Right cardiac atrium (tissue), 5 donors: ENCODE results near the gene PHACTR2. TPM values are rescaled to one million over a fixed set of nuclear protein-coding genes. Genes with fewer than 3 reads are reported as not detected.
"Not testable (repeated sequence)": the region's sequence is repeated elsewhere in the genome, so short reads cannot be mapped to it uniquely, and the experiment has no call there.

Experiments
- ATAC-seq, 2 donors: fragments of 200-7000 bp; cut with Tn5 transposase; one replicate each; pipeline versions ENCODE4 v1.8.0 to v1.9.1; 2020; ENCODE audit warnings: moderate library complexity in 2 of 2, mild to moderate bottlenecking in 1 of 2
- DNase-seq, 3 donors: peaks; one replicate each; pipeline ENCODE4 v3.0.0-alpha.2; 2020
- H3K27ac ChIP-seq: one replicate; pipeline ENCODE4 v1.5.1; 2013; ENCODE audit warnings: mild to moderate bottlenecking, low read length, control low read depth, moderate library complexity
- H3K27me3 ChIP-seq: one replicate; pipeline ENCODE4 v1.6.1; 2013; ENCODE audit not compliant: control insufficient read depth, insufficient read depth
- H3K4me1 ChIP-seq: one replicate; pipeline ENCODE4 v1.6.1; 2013; ENCODE audit warnings: low read length; ENCODE audit not compliant: control insufficient read depth, insufficient read depth
- H3K4me3 ChIP-seq: one replicate; pipeline ENCODE4 v1.5.1; 2013; ENCODE audit warnings: low read length, control low read depth
- H3K9me3 ChIP-seq: one replicate; pipeline ENCODE4 v1.6.1; 2013; ENCODE audit warnings: low read length; ENCODE audit not compliant: control insufficient read depth
- WGBS: extraction: QIAGEN DNeasy Blood & Tissue Kit; methylation state at CpG from one replicate; pipeline ENCODE4 v1.1.7; 2013; 5-methylcytosine and 5-hydroxymethylcytosine counted together
- intact Hi-C, 4 donors: fragments of 100-400 bp; cut with DNase I; formaldehyde crosslinking; loops; one replicate each; pipeline versions ENCODE4 v1.11.0 to v1.14.0; 2022 to 2023
- polyA plus RNA-seq: library from polyadenylated mRNA; stranded (reverse); fragments of 200-250 nt; gene quantifications from one replicate; pipeline ENCODE4 v1.2.3, GENCODE V29; 2013
- total RNA-seq, 4 donors: library from RNA; stranded (reverse); fragmentation: NEBNext Ultra II Directional; extraction: Animal tissue kit (Norgen Biotek cat#: 25700); gene quantifications; one replicate each; pipeline ENCODE4 v1.2.1, GENCODE V29; 2021
- donor health status: healthy with polysubstance abuse.
- donor health status: DM: no; HTN: yes; CAD: no.
- donor health status: DM: no; HTN: no; CAD: no.
- donor health status: DM: no; HTN: yes; CAD: no; lungs with severe emphysema.
- donor health status: DM: yes; HTN: yes; CAD: no.

PHACTR2 gene
- total and polyA plus RNA-seq, 5 donors = 10.7 to 75.7 (median 49.7) TPM

GRCh38 chr6:143793280-143793619 is 115.5 kb downstream of the PHACTR2 start:
- no peak for DNase-seq
- Histone ChIP-seq H3K4me3 (no peak overlapping the region), H3K4me1 (peaks cover 1% of the 10 kb centered on the region), H3K27me3 (no peaks in the 10 kb centered on the region), H3K27ac (no peak overlapping the region), H3K9me3 (no peaks in the 10 kb centered on the region)
- no peak for ATAC-seq
- intact Hi-C loops = no loop called here

DNA sequence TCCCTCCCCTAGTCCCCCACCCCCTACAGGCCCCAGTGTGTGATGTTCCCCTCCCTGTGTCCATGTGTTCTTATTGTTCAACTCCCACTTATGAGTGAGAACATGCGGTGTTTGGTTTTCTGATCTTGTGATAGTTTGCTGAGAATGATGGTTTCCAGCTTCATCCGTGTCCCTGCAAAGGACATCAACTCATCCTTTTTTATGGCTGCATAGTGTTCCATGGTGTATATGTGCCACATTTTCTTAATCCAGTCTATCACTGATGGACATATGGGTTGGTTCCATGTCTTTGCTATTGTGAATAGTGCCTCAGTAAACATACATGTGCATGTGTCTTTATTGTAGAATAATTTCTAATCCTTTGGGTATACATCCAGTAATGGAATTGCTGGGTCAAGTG is 118.8 kb downstream of the PHACTR2 start:
- intact Hi-C loops, ATAC-seq: not testable (repeated sequence)
- 99% methylated on average over 2 of the region's 2 CpGs for WGBS

DNA sequence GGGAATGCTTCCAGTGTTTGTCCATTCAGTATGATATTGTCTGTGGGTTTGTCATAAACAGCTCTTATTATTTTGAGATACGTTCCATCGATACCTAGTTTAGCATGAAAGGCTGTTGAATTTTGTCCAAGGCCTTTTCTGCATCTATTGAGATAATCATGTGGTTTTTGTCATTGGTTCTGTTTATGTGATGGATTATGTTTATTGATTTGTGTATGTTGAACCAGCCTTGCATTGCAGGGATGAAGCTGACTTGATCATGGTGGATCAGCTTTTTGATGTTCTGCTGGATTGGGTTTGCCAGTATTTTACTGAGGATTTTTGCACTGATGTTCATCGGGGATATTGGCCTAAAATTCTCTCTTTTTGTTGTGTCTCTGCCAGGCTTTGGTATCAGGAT is 120.7 kb downstream of the PHACTR2 start:
- H3K9me3 ChIP-seq, H3K27me3 ChIP-seq, intact Hi-C loops, H3K27ac ChIP-seq, H3K4me1 ChIP-seq, H3K4me3 ChIP-seq, ATAC-seq, DNase-seq: not testable (repeated sequence)
- 93% methylated on average over 3 of the region's 3 CpGs for WGBS

More for the DNA sequence above, 118.8 kb downstream of the PHACTR2 start:
- not testable (repeated sequence) for H3K27me3 ChIP-seq, DNase-seq, H3K9me3 ChIP-seq, H3K4me1 ChIP-seq, H3K27ac ChIP-seq, H3K4me3 ChIP-seq

GRCh38 chr6:143802833-143803565 is 125.2 kb downstream of the PHACTR2 start:
- Histone ChIP-seq H3K9me3 (no peaks in the 10 kb centered on the region), H3K27ac (no peak overlapping the region), H3K4me3 (no peak overlapping the region), H3K27me3 (no peaks in the 10 kb centered on the region), H3K4me1 (peaks cover 2% of the 10 kb centered on the region)
- DNase-seq (no peak), ATAC-seq (no peak)
- WGBS = 97% methylated on average over 8 of the region's 8 CpGs
- intact Hi-C loops = no loop called here

GRCh38 chr6:143803769-143804568 is 126.2 kb downstream of the PHACTR2 start:
- Histone ChIP-seq H3K4me3 (no peak overlapping the region), H3K27me3 (no peaks in the 10 kb centered on the region), H3K27ac (no peak overlapping the region), H3K9me3 (no peaks in the 10 kb centered on the region), H3K4me1 (peaks cover 2% of the 10 kb centered on the region)
- DNase-seq (no peak), ATAC-seq (no peak)
- WGBS = 86% methylated on average over 9 of the region's 9 CpGs
- intact Hi-C loops = no loop called here

DNA sequence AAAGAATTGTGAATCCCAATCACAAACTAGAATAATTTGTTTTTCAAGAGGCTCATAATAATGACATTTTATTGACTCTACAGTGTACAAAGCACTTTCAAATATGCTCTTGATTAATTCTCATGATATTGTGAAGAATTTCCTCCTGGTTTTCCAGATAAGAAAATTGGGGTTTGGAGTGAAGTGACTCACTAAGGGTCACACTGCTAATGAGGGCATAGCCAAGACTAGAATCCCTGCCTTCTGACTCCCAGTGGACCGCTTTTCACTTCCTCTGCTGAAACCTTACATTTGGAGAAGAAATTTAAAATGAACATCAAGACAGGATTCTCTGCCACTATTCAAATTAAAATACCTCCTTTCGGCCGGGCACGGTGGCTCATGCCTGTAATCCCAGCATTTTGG is 127.1 kb downstream of the PHACTR2 start:
- peak in 1 of 2 donors; percentile 48 for ATAC-seq
- DNase-seq = no peak

GRCh38 chr6:143806282-143807102 is 128.7 kb downstream of the PHACTR2 start:
- H3K27me3 ChIP-seq = no peaks in the 10 kb centered on the region
- peak in 1 of 2 donors; percentile 84 for ATAC-seq
- peaks cover 2% of the 10 kb centered on the region for H3K4me1 ChIP-seq
- H3K27ac ChIP-seq = no peak overlapping the region
- no peak overlapping the region for H3K4me3 ChIP-seq
- peak in 2 of 3 donors; percentile 42 to 55 for DNase-seq
- 88% methylated on average over 8 of the region's 8 CpGs for WGBS
- intact Hi-C loops = no loop called here
- H3K9me3 ChIP-seq = no peaks in the 10 kb centered on the region

More for the DNA sequence above, 127.1 kb downstream of the PHACTR2 start:
- H3K4me3 ChIP-seq = no peak overlapping the region
- intact Hi-C loops = no loop called here
- no peaks in the 10 kb centered on the region for H3K27me3 ChIP-seq
- H3K27ac ChIP-seq = no peak overlapping the region
- peaks cover 2% of the 10 kb centered on the region for H3K4me1 ChIP-seq
- WGBS = 60% methylated on average over 4 of the region's 4 CpGs
- no peaks in the 10 kb centered on the region for H3K9me3 ChIP-seq

- Histone ChIP-seq H3K9me3 (no peaks in the 10 kb centered on the region), H3K27ac (no peak overlapping the region), H3K27me3 (no peaks in the 10 kb centered on the region), H3K4me3 (no peak overlapping the region), H3K4me1 (peaks cover 2% of the 10 kb centered on the region)
- 86% methylated on average over 6 of the region's 6 CpGs for WGBS
- intact Hi-C loops = no loop called here
- DNase-seq = no peak
- ATAC-seq = no peak
Observed at GRCh38 chr6:143807103-143807772, 129.5 kb downstream of the PHACTR2 start.

DNA sequence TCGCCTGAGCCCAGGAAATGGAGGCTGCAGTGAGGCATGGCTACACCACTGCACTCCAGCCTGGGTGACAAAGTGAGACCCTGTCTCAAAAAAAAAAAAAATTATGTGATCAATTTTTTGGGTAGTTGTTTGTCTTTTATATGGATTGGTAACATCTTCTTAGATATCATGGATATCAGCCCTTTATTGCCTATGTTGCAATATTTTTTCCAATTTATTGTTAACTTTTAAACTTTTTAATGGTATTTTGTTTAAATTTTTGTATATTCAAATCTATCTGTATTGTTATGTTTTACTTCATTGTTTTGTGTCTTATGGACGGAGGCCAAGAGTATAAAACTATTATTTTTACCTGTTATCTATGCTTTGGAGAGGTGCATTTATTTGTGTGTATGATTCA is 133.0 kb downstream of the PHACTR2 start:
- H3K4me1 ChIP-seq = peaks cover 2% of the 10 kb centered on the region
- no peak for ATAC-seq

DNA sequence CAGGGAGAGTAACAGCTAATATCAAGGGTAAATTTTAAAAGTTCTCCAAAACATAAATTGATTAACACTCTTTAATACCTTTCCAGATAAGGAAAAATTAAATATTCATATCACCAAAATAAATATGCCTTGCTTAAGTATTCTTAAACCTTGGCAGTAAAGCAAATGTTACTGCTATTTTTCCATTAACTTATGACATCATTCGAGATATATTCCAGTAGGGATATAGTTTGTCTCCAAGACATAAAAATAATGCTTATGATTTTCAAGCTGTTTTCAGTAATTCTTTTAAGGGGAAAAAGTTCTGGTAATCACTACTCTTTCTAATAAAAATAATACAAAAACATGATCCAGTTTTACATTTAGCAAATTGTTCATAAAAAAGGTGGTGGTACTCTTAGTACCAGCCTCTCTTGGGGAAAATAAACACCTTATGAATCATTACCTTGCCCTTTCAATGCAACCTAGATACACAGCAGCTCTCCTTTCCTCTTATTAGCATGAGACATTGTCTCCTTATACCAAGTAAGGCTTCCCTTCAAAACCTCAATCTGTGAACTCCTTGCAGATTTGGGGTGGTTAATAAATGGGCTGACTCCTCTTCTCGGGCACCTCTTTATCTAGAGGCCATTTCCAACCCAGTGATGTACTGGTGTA is 133.9 kb downstream of the PHACTR2 start:
- Histone ChIP-seq H3K4me3 (no peak overlapping the region), H3K27me3 (no peaks in the 10 kb centered on the region), H3K27ac (no peak overlapping the region), H3K4me1 (no peaks in the 10 kb centered on the region), H3K9me3 (no peaks in the 10 kb centered on the region)
- WGBS = 67% methylated on average over 2 of the region's 2 CpGs
- DNase-seq = no peak
- intact Hi-C loops = no loop called here
- ATAC-seq = no peak

More for the DNA sequence above, 133.0 kb downstream of the PHACTR2 start:
- Histone ChIP-seq H3K27ac (no peak overlapping the region), H3K9me3 (no peaks in the 10 kb centered on the region), H3K4me3 (no peak overlapping the region), H3K27me3 (no peaks in the 10 kb centered on the region)
- no peak for DNase-seq
- WGBS = 96% methylated on average over 2 of the region's 2 CpGs
- intact Hi-C loops = no loop called here
